Anterior cingulate cortex (tissue), 58 donors: ENCODE measurements around the gene CYP1B1.
"Not testable (repeated sequence)": the region's sequence is repeated elsewhere in the genome, so short reads cannot be mapped to it uniquely, and the experiment has no call there.

Experiments
- DNase-seq, 58 donors: peaks; one replicate each; lab custom pipeline; 2025; lab: John Stamatoyannopoulos, UW

Gene CYP1B1

GRCh38 chr2:38099099-38100028 lies 23.4 kb upstream of the CYP1B1 start:
- DNase-seq: no peak

- no peak for DNase-seq
These were observed 22.6 kb upstream of the CYP1B1 start for GRCh38 chr2:38098421-38099098.

- no peak for DNase-seq
These were observed 22.0 kb upstream of the CYP1B1 start for GRCh38 chr2:38097988-38098385.

- no peak for DNase-seq
These were observed 21.5 kb upstream of the CYP1B1 start for GRCh38 chr2:38097258-38097987.

GRCh38 chr2:38095996-38096861 lies 20.3 kb upstream of the CYP1B1 start:
- no peak for DNase-seq

- no peak for DNase-seq
These were observed 19.4 kb upstream of the CYP1B1 start for GRCh38 chr2:38095079-38095995.

- DNase-seq: no peak
These were observed 17.7 kb upstream of the CYP1B1 start for GRCh38 chr2:38093527-38094165.

- DNase-seq: no peak
These were observed 16.4 kb upstream of the CYP1B1 start for GRCh38 chr2:38092196-38092902.

- DNase-seq: no peak
These were observed 15.8 kb upstream of the CYP1B1 start for GRCh38 chr2:38091760-38092159.

GRCh38 chr2:38090928-38091327 lies 15.0 kb upstream of the CYP1B1 start:
- DNase-seq: no peak

- not testable (repeated sequence) for DNase-seq
These were observed 14.3 kb upstream of the CYP1B1 start for GRCh38 chr2:38090212-38090611.

GRCh38 chr2:38085998-38086698 lies 10.2 kb upstream of the CYP1B1 start:
- not testable (repeated sequence) for DNase-seq

- not testable (repeated sequence) for DNase-seq
These were observed 8.6 kb upstream of the CYP1B1 start for GRCh38 chr2:38084556-38084955.

- not testable (repeated sequence) for DNase-seq
These were observed 6.8 kb upstream of the CYP1B1 start for GRCh38 chr2:38082727-38083126.

- DNase-seq: no peak
These were observed 4.4 kb upstream of the CYP1B1 start for GRCh38 chr2:38080346-38080745.

- no peak for DNase-seq
These were observed 3.4 kb upstream of the CYP1B1 start for GRCh38 chr2:38079116-38080052.
